Endothelial cell of umbilical vein (primary cell): ENCODE measurements around the gene SSH2. TPM values are rescaled to one million over a fixed set of nuclear protein-coding genes. Genes with fewer than 3 reads are reported as not detected.
A peak's percentile ranks its signal among the peaks of the same experiment; 100 is the strongest.

Experiments
- BruUV-seq: library from RNA; stranded (reverse); fragments of 400-500 nt; replicated peaks from 2 replicates; lab custom pipeline; 2021; lab: Mats Ljungman, UMichigan
- CTCF ChIA-PET: fragments of 300-600, 350-600 bp; sonication (Branson Sonifier 250); formaldehyde crosslinking; loops from one replicate; lab custom pipeline; 2021; ENCODE audit warnings: antibody characterized with exemption, inconsistent platforms; lab: Charles Lee
- POLR2A ChIA-PET: fragments of 300-600, 350-600 bp; sonication (Branson Sonifier 250); formaldehyde crosslinking; loops from one replicate; lab custom pipeline; 2021; ENCODE audit warnings: antibody characterized with exemption, inconsistent platforms; lab: Charles Lee
- DNase-seq: peaks from one replicate; pipeline ENCODE4 v3.0.0-alpha.2; 2011; ENCODE audit warnings: low read depth, low spot score
- FAIRE-seq: peaks from 2 replicates; lab custom pipeline; 2011; peaks lifted over from hg19 to GRCh38; lab: Jason Lieb, UNC
- H2AFZ ChIP-seq: 2 replicates; pipeline ENCODE4 v1.6.0; 2012; ENCODE audit warnings: low read depth, low read length, control low read depth, inconsistent platforms
- H3K27ac ChIP-seq: 2 replicates; pipeline ENCODE4 v1.5.1; 2011; ENCODE audit warnings: low read depth, mild to moderate bottlenecking, control low read depth, low read length, moderate library complexity; ENCODE audit not compliant: insufficient read depth
- H3K27me3 ChIP-seq, 2 experiments: 2 replicates each; pipeline versions ENCODE4 v1.6.0 to v1.6.1; 2011; ENCODE audit warnings: low read length in 2 of 2, mixed read lengths in 1 of 2; ENCODE audit not compliant: control insufficient read depth in 2 of 2, insufficient read depth in 2 of 2
- H3K36me3 ChIP-seq, 2 experiments: 2 replicates in 1 of 2; 3 replicates in 1 of 2; pipeline ENCODE4 v1.5.1; 2011; ENCODE audit warnings: low read length in 2 of 2, mild to moderate bottlenecking in 1 of 2, moderate library complexity in 1 of 2; ENCODE audit not compliant: control insufficient read depth in 2 of 2, insufficient read depth in 2 of 2; ENCODE audit errors: extremely low read depth in 1 of 2
- H3K4me1 ChIP-seq: 3 replicates; pipeline ENCODE4 v1.5.1; 2011; ENCODE audit warnings: mild to moderate bottlenecking, low read length; ENCODE audit not compliant: control insufficient read depth, insufficient read depth; ENCODE audit errors: extremely low read depth
- H3K4me2 ChIP-seq: 2 replicates; pipeline ENCODE4 v1.6.1; 2011; ENCODE audit warnings: low read length, control low read depth, mixed read lengths; ENCODE audit not compliant: insufficient read depth
- H3K4me3 ChIP-seq, 3 experiments: fragments of 200-600 bp in 1 of 3; sonication (generic), shearing (Covaris generic) in 1 of 3; replicated peaks in 1 of 3; 2 replicates each; pipeline ENCODE4 v1.5.1; 2011 to 2016; ENCODE audit warnings: control low read depth in 3 of 3, low read length in 3 of 3, mild to moderate bottlenecking in 2 of 3, inconsistent platforms in 1 of 3, low read depth in 1 of 3, moderate library complexity in 1 of 3; ENCODE audit not compliant: insufficient read depth in 1 of 3
- H3K79me2 ChIP-seq: 2 replicates; pipeline ENCODE4 v1.6.0; 2012; ENCODE audit warnings: low read length, inconsistent platforms; ENCODE audit not compliant: control insufficient read depth, insufficient read depth
- H3K9ac ChIP-seq: replicated peaks from 2 replicates; pipeline ENCODE3; 2011; ENCODE audit warnings: low read length, control low read depth; ENCODE audit not compliant: insufficient read depth; ENCODE audit errors: extremely low read depth
- H3K9me1 ChIP-seq: replicated peaks from 3 replicates; pipeline ENCODE4 v1.6.0; 2011; ENCODE audit warnings: mild to moderate bottlenecking, low read length; ENCODE audit not compliant: control insufficient read depth, insufficient read depth; ENCODE audit errors: extremely low read depth
- H3K9me3 ChIP-seq: replicated peaks from 2 replicates; pipeline ENCODE4 v1.5.1; 2012; ENCODE audit warnings: low read length, inconsistent platforms; ENCODE audit not compliant: control insufficient read depth, insufficient read depth
- H4K20me1 ChIP-seq: replicated peaks from 2 replicates; pipeline ENCODE3; 2011; ENCODE audit warnings: mild to moderate bottlenecking, low read length; ENCODE audit not compliant: control insufficient read depth, insufficient read depth; ENCODE audit errors: extremely low read depth
- FOS ChIP-seq: IDR thresholded peaks from 2 replicates; pipeline ENCODE4 v1.6.1; 2011; ENCODE audit warnings: mild to moderate bottlenecking, low read length, moderate library complexity, borderline replicate concordance; ENCODE audit not compliant: insufficient read depth
- JUN ChIP-seq: IDR thresholded peaks from 2 replicates; pipeline ENCODE4 v1.6.1; 2011; ENCODE audit warnings: borderline replicate concordance, low read depth; ENCODE audit not compliant: insufficient read length, insufficient read depth
- POLR2AphosphoS5 ChIP-seq: IDR thresholded peaks from 2 replicates; pipeline ENCODE4 v1.6.1; 2012; ENCODE audit warnings: low read depth, mild to moderate bottlenecking, control low read depth, low read length, moderate library complexity; ENCODE audit not compliant: insufficient read depth
- dilution Hi-C: fragments of 300-500 bp; cut with MboI; formaldehyde crosslinking; loops from one replicate; pipeline ENCODE4 v1.15.0; 2019; ENCODE audit warnings: low sequenced_read_pairs; ENCODE audit not compliant: extremely low pct_ligation_motif_present
- intact Hi-C: fragments of 100-400 bp; cut with micrococcal nuclease; formaldehyde crosslinking; loops from one replicate; pipeline ENCODE4 v1.10.0; 2022
- polyA plus RNA-seq, 4 experiments: library from polyadenylated mRNA; depleted of rRNA in 3 of 4; stranded (reverse) in 3 of 4; unstranded in 1 of 4; fragments of >200 nt; gene quantifications; 2 replicates each; pipeline versions ENCODE4 v1.2.1 to v1.2.3, GENCODE V29; 2011 to 2012; ENCODE audit warnings: missing spikeins in 1 of 4
- total RNA-seq: library from RNA; stranded (reverse); gene quantifications from 2 replicates; pipeline ENCODE4 v1.2.3, GENCODE V29; 2021
- TF ChIP-seq, protein P1 (sequence below), 2 donors: IDR thresholded peaks; 1 replicate in 1 of 2; 2 replicates in 1 of 2; pipeline ENCODE4 v1.5.1; 2011; ENCODE audit warnings: low read length in 2 of 2, mild to moderate bottlenecking in 2 of 2, moderate library complexity in 2 of 2, control low read depth in 1 of 2, inconsistent platforms in 1 of 2, low read depth in 1 of 2; ENCODE audit not compliant: insufficient read depth in 1 of 2; ENCODE audit errors: extremely low read depth in 1 of 2
- TF ChIP-seq, protein P2 (sequence below): IDR thresholded peaks from 2 replicates; pipeline ENCODE4 v1.6.1; 2011; ENCODE audit not compliant: insufficient read depth, insufficient read length

The SSH2 gene
- total and polyA plus RNA-seq, 2 donors (not counting 3 experiments of a cell fraction or from before 2014, with no cell fraction given), result 24.6 to 60.9 TPM

DNA sequence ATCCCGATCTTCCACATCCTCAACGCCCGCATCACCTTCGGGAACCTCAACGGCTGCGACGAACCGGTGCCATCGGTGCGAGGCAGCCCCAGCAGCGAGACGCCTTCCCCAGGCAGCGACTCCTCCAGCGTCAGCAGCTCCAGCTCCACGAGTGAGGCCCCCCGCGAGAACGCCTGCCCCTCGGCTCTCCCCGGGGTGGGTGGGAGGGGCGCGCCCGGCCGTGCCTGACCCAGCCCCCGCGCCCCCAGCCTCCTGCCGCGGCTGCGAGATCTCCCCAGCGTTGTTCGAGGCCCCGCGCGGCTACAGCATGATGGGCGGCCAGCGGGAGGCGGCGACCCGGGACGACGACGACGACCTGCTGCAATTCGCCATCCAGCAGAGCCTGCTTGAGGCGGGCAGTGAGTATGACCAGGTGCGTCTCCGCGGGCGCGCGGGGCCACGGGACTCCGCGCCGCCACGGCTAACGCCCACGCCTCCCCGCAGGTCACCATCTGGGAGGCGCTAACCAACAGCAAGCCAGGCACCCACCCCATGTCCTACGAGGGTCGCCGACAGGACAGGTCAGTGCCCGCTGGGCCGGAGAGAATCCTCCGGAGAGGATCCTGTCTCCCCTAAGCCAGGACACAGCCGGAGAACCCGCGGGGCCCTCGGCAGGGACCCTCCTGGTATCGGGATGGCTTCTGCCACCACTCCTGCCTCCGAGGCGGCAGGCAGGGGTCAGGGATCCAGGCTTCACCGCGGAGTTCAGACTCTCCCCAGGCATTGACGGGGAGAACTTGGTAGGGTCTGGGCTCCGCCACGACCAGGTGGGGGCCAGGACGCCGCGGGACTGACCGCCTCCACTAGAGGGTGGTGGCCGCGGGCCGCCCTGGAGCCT lies 317.4 kb downstream of the SSH2 start:
- Histone ChIP-seq H3K9ac (no peak overlapping the region), H3K4me3 (no peak overlapping the region), H3K9me1 (no peaks in the 10 kb centered on the region), H3K27me3 (no peaks in the 10 kb centered on the region), H4K20me1 (no peaks in the 10 kb centered on the region), H3K9me3 (no peaks in the 10 kb centered on the region), H3K4me1 (peaks cover 27% of the 10 kb centered on the region), H2AFZ (peak overlapping the region; percentile 74), H3K79me2 (no peaks in the 10 kb centered on the region), H3K36me3 (peaks cover 0 to 4% of the 10 kb centered on the region in 2 experiments), H3K4me2 (no peak overlapping the region), H3K27ac (no peak overlapping the region)
- DNase-seq, result no peak
- no peak for FAIRE-seq
- dilution Hi-C loops, result no loop called here
- ChIA-PET CTCF (interaction anchor here (0.6 to 6.9 kb wide), 21 partner anchors 8 to 489 kb away, joined by 3 to 113 read pairs (median 6); partner anchors contain the start of genes ANKRD13B and SSH2), POLR2A (no interaction called here)
- no TSS peak for BruUV-seq
- intact Hi-C loops, result loop anchor here (1.0 kb wide), 2 partner anchors 21 to 32 kb away; no protein-coding TSS in a partner anchor
- TF ChIP-seq, protein P1, sequence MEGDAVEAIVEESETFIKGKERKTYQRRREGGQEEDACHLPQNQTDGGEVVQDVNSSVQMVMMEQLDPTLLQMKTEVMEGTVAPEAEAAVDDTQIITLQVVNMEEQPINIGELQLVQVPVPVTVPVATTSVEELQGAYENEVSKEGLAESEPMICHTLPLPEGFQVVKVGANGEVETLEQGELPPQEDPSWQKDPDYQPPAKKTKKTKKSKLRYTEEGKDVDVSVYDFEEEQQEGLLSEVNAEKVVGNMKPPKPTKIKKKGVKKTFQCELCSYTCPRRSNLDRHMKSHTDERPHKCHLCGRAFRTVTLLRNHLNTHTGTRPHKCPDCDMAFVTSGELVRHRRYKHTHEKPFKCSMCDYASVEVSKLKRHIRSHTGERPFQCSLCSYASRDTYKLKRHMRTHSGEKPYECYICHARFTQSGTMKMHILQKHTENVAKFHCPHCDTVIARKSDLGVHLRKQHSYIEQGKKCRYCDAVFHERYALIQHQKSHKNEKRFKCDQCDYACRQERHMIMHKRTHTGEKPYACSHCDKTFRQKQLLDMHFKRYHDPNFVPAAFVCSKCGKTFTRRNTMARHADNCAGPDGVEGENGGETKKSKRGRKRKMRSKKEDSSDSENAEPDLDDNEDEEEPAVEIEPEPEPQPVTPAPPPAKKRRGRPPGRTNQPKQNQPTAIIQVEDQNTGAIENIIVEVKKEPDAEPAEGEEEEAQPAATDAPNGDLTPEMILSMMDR (IDR thresholded peaks at IDR 0.05; ENCODE audit: extremely low read depth in 1 of 2, insufficient read depth in 1 of 2, low read depth in 1 of 2, low read length in 2 of 2), result no peak

DNA sequence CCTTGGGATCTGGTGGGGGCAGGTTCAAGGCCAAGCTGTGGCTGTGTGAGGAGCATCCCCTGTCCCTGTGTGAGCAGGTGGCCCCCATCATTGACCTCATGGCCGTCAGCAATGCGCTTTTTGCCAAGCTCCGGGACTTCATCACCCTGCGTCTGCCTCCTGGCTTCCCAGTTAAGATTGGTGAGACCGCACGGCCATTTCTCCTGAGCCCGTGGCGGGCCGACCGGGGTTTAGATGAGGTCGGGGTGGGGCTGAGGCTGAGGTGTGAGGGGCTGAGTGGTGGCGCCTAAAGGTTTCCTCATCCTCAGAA lies 318.0 kb downstream of the SSH2 start:
- Histone ChIP-seq H3K9me1 (no peaks in the 10 kb centered on the region), H3K9me3 (no peaks in the 10 kb centered on the region), H3K27ac (no peak overlapping the region), H3K4me2 (no peak overlapping the region), H2AFZ (no peak overlapping the region), H3K27me3 (no peaks in the 10 kb centered on the region), H4K20me1 (no peaks in the 10 kb centered on the region), H3K4me1 (peaks cover 21% of the 10 kb centered on the region), H3K36me3 (peaks cover 0 to 4% of the 10 kb centered on the region in 2 experiments), H3K4me3 (no peak overlapping the region), H3K9ac (no peak overlapping the region), H3K79me2 (no peaks in the 10 kb centered on the region)
- intact Hi-C loops, result no loop called here
- CTCF ChIA-PET, result interaction anchor here (0.8 kb wide), 1 partner anchor 20 kb away, joined by 4 read pairs; no protein-coding TSS in a partner anchor
- BruUV-seq, result no TSS peak
- DNase-seq, result no peak
- dilution Hi-C loops, result no loop called here
- POLR2A ChIA-PET, result no interaction called here
- TF ChIP-seq FOS (no peak), POLR2AphosphoS5 (no peak), JUN (no peak)
- TF ChIP-seq, protein P2, sequence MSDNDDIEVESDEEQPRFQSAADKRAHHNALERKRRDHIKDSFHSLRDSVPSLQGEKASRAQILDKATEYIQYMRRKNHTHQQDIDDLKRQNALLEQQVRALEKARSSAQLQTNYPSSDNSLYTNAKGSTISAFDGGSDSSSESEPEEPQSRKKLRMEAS, result no peak
- TF ChIP-seq, protein P1 (IDR thresholded peaks at IDR 0.05; ENCODE audit: extremely low read depth in 1 of 2, insufficient read depth in 1 of 2, low read depth in 1 of 2, low read length in 2 of 2), result no peak
- no peak for FAIRE-seq
